ENCODE data around the gene FBXW7.

FBXW7 gene

GRCh38 chr4:152363904-152364303, 172.0 kb downstream of the FBXW7 start:
- DNase-seq = no peak

- DNase-seq = no peak
Observed at GRCh38 chr4:152363086-152363485, 172.8 kb downstream of the FBXW7 start.

DNA sequence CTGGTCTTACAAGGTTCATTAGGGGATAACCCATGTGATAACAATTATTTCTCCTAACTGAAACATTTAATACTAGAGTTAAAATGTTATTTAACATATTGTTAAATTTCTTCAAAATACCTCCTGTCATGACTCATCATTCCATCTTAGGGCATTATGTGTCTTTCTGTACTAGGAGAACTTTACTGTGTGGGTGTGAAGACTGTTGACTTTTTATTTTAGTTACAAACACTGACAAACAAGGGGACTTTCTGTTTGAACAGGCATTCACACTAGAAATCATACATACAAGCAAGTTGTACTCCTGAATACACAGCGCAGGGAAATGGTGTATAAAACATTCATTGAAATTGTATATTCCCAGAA, 175.9 kb downstream of the FBXW7 start:
- no peak for DNase-seq

DNA sequence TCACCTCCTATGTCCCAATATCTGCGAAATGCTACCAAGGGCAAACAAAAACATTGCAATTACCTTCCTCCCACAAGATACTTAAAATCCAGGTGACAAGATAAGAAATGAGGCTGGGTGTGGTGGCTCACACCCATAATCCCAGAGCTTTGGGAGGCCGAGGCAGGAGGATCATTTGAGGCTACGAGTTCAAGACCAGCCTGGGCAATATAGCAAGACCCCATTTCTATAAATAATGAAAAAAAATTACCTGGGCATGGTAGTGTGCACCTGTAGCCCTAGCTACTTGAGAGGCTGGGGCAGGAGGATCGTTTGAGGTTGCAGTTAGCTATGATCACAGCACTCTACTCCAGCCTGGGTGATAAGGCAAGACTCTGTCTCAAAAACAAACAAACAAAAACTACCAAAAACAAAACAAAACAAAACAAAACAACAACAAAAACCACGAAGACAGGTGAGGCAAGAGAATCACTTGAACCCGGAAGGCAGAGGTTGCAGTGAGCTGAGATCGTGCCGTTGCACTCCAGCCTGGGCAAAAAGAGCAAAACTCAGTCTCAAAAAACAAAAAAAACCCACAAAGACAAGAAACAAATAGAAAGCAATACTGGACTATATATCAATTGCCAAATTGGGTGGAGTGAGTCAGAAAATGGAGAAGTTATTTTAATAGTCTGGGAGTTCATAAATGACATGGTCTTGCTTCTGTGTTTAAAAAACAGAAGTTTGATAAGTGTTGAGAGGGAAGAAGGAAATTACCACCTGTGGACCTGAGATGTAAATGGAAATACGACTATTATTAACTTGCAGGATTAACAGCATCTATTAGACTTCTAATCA, 176.5 kb downstream of the FBXW7 start:
- no peak for DNase-seq

DNA sequence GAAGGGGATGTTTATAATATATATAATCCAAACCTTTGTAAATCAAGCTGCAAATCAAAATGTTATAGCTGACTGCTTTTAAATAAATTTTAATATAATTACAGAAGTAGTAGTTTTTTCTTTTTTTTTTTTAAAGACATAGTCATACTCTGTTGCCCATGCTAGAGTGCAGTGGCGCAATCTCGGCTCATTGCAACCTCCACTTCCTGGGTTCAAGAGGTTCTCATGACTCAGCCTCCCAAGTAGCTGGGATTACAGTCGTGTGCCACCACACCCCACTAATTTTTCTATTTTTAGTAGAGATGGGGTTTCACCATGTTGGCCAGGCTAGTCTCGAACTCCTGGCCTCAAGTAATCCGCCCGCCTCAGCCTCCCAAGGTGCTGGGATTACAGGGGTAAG, 178.7 kb downstream of the FBXW7 start:
- DNase-seq = no peak

GRCh38 chr4:152356428-152357034, 179.4 kb downstream of the FBXW7 start:
- no peak for DNase-seq

- no peak for DNase-seq
Observed at GRCh38 chr4:152352622-152353116, 183.2 kb downstream of the FBXW7 start.

DNA sequence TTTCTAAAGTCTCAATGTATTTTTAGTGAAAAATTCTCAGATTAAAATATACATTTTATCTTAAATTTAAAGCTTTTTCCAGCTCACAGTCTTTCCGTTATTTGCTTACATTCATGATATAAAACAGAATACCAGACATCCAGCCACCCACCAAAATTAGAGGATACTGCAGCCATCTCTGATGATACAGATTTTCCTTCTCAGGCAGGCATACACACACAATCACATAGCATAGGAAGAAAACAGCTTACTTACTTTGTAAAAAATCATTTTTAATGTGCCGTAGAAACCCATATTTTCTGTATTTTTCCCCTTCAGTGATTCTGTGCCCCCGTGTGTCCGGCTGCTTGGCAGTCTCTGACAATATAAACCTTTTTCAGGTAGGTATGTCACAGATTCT, 183.7 kb downstream of the FBXW7 start:
- DNase-seq = no peak

DNA sequence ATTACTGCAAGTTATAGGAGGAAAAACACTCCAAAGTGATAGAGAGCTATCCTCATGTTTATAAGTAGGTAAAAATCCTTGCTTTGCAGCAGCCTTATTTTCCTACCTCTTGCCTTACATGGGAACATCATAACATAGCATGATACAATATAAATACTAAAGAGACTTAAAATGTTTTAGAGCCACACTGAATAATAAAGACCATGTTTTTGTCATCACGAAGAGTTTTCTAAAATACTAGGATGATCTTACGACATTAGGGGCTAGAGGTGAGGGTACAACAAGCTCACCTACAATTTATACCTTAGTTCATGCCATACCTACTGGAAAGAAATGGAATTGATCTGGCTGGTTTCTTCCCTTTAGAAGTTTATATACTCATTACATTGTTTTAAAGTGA, 184.8 kb downstream of the FBXW7 start:
- DNase-seq = no peak

- no peak for DNase-seq
Observed at GRCh38 chr4:152348670-152349069, 187.2 kb downstream of the FBXW7 start.

DNA sequence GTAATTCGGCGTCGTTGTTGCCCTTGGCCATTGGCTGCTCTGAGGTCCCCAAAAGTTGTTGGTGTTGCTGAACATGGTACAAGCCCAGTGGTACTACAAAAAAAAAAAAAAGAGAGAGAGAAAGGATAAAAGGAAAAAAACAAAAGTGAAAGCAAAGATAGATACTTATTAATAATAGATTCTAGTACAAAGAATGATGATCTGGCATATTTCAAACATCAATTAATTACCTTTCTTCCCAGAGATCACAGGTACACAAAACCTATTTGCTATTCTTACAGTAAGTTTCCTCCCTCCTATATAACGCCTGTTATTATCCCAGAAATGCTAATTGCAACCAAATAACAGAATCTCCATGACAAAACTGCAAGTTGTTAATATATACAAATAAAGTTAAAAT, 188.9 kb downstream of the FBXW7 start:
- no peak for DNase-seq

- no peak for DNase-seq
Observed at GRCh38 chr4:152346526-152346925, 189.4 kb downstream of the FBXW7 start.

GRCh38 chr4:152344001-152344400, 191.9 kb downstream of the FBXW7 start:
- no peak for DNase-seq

DNA sequence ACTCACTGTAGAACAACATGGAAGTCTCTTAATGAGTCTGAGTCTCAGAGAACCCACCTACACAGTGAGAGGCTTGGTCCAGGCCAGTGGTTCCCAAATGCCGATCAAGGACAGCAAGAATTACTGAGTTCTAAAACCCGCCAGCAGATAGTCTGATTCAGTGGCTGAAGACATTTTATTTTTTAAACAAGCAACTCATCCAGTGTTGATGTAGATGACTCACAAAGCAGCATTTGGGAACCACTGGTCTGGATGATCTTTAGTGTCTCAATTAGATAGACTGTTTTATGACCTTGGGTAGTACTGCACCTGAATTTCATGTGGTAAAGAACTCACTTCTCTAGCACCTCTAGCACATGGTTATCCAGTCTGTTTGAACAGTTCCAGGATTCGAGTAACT, 193.6 kb downstream of the FBXW7 start:
- no peak for DNase-seq

- no peak for DNase-seq
Observed at GRCh38 chr4:152340818-152341217, 195.1 kb downstream of the FBXW7 start.

GRCh38 chr4:152339576-152339975, 196.3 kb downstream of the FBXW7 start:
- no peak for DNase-seq

- no peak for DNase-seq
Observed at GRCh38 chr4:152334931-152335330, 201.0 kb downstream of the FBXW7 start.

DNA sequence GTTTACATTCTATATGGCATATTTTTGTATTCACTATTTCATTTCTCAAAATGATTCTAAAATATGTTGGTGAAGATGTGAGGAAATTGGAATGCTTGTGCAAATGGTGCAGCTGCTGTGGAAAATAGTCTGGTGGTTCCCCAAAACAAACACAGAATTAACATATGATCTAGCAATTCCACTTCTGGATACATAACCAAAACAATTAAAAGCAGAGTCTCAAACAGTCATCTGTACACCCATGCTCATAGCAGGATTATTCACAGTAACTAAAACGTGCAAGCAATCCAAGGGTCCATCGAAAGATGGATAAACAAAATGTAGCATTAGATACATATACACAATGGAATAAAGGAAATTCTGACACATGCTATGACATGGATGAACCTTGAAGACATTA, 204.8 kb downstream of the FBXW7 start:
- DNase-seq = no peak

GRCh38 chr4:152328582-152328981, 207.3 kb downstream of the FBXW7 start:
- DNase-seq = no peak

GRCh38 chr4:152327606-152328453, 208.1 kb downstream of the FBXW7 start:
- no peak for DNase-seq

- DNase-seq = no peak
Observed at GRCh38 chr4:152325831-152326230, 210.1 kb downstream of the FBXW7 start.

- DNase-seq = no peak
Observed at GRCh38 chr4:152323221-152323620, 212.7 kb downstream of the FBXW7 start.

DNA sequence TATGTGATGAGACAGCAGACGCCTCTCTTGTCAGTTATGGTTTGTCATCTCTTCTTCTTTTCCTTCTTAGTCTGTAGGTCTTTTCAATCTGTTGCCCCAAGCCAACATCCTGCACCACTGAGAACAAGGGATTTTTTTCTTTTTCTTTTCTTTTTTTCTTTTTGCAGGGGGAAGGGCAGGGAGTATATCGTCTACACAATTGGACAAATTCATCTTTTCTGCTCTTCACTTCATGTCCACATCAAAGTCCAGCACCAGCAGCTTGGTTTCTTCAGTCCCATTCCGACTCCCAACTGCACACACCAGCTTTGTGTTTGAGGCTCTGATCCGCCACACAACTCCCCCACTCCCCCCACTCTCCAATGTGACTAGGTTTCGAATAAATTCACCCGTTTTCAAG, 213.2 kb downstream of the FBXW7 start:
- no peak for DNase-seq

DNA sequence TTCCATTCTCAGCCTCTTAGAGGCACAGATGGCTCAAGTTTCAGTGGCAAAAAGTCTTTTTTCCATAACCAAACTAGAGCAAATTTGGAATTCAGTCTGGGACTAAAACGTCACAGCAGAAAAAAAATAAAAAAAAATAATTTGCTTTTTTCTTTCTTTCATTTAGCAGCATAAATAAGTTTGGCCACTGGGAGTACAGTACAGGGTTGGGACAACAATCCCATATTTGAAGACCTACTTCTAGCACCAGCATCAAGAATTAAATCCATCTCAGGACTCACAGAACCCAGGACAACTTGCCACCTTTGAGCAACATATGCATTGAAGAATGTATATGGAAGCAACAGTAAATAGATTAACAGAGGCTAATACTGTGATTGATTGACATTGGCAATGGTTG, 214.0 kb downstream of the FBXW7 start:
- DNase-seq = no peak

Data from activated T-cell treated with anti-CD3 and anti-CD28 coated beads, Interleukin-2, amount 50 U/mL, for 1 hour (primary cell).